Endodermal cell (in vitro differentiated cells): ENCODE measurements around the gene SCAPER. TPM values are rescaled to one million over a fixed set of nuclear protein-coding genes. Genes with fewer than 3 reads are reported as not detected.
"Not testable (repeated sequence)": the region's sequence is repeated elsewhere in the genome, so short reads cannot be mapped to it uniquely, and the experiment has no call there.

Source experiments
- DNase-seq: peaks from one replicate; pipeline ENCODE4 v3.0.0-alpha.2; 2017
- H3K27ac ChIP-seq: 2 replicates; pipeline ENCODE4 v1.5.1; 2013; ENCODE audit warnings: mild to moderate bottlenecking, low read depth, low read length, moderate library complexity
- H3K27me3 ChIP-seq: 2 replicates; pipeline ENCODE4 v1.6.1; 2013; ENCODE audit warnings: mild to moderate bottlenecking, low read length, moderate library complexity; ENCODE audit not compliant: insufficient read depth, control insufficient read depth, poor library complexity, severe bottlenecking
- H3K36me3 ChIP-seq: 2 replicates; pipeline ENCODE4 v1.7.0; 2013; ENCODE audit warnings: mild to moderate bottlenecking, low read length, moderate library complexity; ENCODE audit not compliant: control insufficient read depth, insufficient read depth
- H3K4me1 ChIP-seq: one replicate; pipeline ENCODE4 v1.7.0; 2013; ENCODE audit warnings: low read length; ENCODE audit not compliant: control insufficient read depth, insufficient read depth
- H3K4me3 ChIP-seq: 2 replicates; pipeline ENCODE4 v1.5.1; 2013; ENCODE audit warnings: mild to moderate bottlenecking, low read length, moderate library complexity
- H3K9ac ChIP-seq: 2 replicates; pipeline ENCODE4 v1.6.1; 2013; ENCODE audit warnings: mild to moderate bottlenecking, low read length, moderate library complexity; ENCODE audit not compliant: poor library complexity, severe bottlenecking; ENCODE audit errors: extremely low read depth
- H3K9me3 ChIP-seq: 2 replicates; pipeline ENCODE4 v1.6.1; 2013; ENCODE audit warnings: mild to moderate bottlenecking, low read length, moderate library complexity; ENCODE audit not compliant: control insufficient read depth
- H3K27ac Mint-ChIP-seq: 2 replicates; pipeline ENCODE4 v1.8.0; 2020; ENCODE audit warnings: mixed read lengths
- H3K27me3 Mint-ChIP-seq: 2 replicates; pipeline ENCODE4 v1.8.0; 2021; ENCODE audit warnings: mild to moderate bottlenecking, mixed read lengths; ENCODE audit not compliant: insufficient read depth
- H3K36me3 Mint-ChIP-seq: 2 replicates; pipeline ENCODE4 v1.8.0; 2020; ENCODE audit warnings: low read depth, mixed read lengths
- H3K4me1 Mint-ChIP-seq: 2 replicates; pipeline ENCODE4 v1.8.0; 2020; ENCODE audit warnings: mixed read lengths
- H3K4me3 Mint-ChIP-seq: 2 replicates; pipeline ENCODE4 v1.8.0; 2020; ENCODE audit warnings: mild to moderate bottlenecking, moderate library complexity, mixed read lengths
- H3K9me3 Mint-ChIP-seq: 2 replicates; pipeline ENCODE4 v1.8.0; 2020; ENCODE audit warnings: mild to moderate bottlenecking, mixed read lengths
- CTCF ChIP-seq: fragments of 200-600 bp; sonication (generic); conservative IDR thresholded peaks from 2 replicates; pipeline ENCODE4 v1.5.0; 2021; ENCODE audit warnings: antibody characterized with exemption, mild to moderate bottlenecking
- WGBS, 2 experiments: methylation state at CpG; one replicate each; pipeline versions ENCODE4 v1.1.5 to v1.1.7; 2013; ENCODE audit warnings: missing lambda C conversion rate in 2 of 2, mixed read lengths in 1 of 2; ENCODE audit not compliant: insufficient coverage in 1 of 2, insufficient read length in 1 of 2; 5-methylcytosine and 5-hydroxymethylcytosine counted together
- total RNA-seq, 2 donors: library from RNA; stranded (reverse); fragmentation: NEBNext Ultra II Directional in 1 of 2; extraction: Animal tissue kit (Norgen Biotek cat#: 25700) in 1 of 2; gene quantifications; 2 replicates in 1 of 2; 3 replicates in 1 of 2; pipeline ENCODE4 v1.2.1, GENCODE V29; 2021

SCAPER gene
- total RNA-seq, 2 donors from 2014 or later = 8.9 to 12.2 TPM

- H3K4me1 ChIP-seq = no peaks in the 10 kb centered on the region
- no peaks in the 10 kb centered on the region for H3K36me3 ChIP-seq
- no peak overlapping the region for H3K4me3 Mint-ChIP-seq
- no peaks in the 10 kb centered on the region for H3K9me3 Mint-ChIP-seq
- H3K4me1 Mint-ChIP-seq = peaks cover 8% of the 10 kb centered on the region
- 60 to 90% methylated on average over 2 to 3 of the region's 3 CpGs for WGBS, 2 experiments
- H3K27me3 ChIP-seq = no peaks in the 10 kb centered on the region
- no peaks in the 10 kb centered on the region for H3K36me3 Mint-ChIP-seq
- no peak for DNase-seq
- TF ChIP-seq CTCF = no peak
- no peaks in the 10 kb centered on the region for H3K9me3 ChIP-seq
- no peaks in the 10 kb centered on the region for H3K27me3 Mint-ChIP-seq
- no peak overlapping the region for H3K27ac Mint-ChIP-seq
- no peak overlapping the region for H3K4me3 ChIP-seq
- H3K9ac ChIP-seq = no peak overlapping the region
- no peak overlapping the region for H3K27ac ChIP-seq
Observed at GRCh38 chr15:76503804-76504203, 401.3 kb downstream of the SCAPER start.

GRCh38 chr15:76503121-76503520 is 402.0 kb downstream of the SCAPER start:
- H3K36me3 Mint-ChIP-seq = no peaks in the 10 kb centered on the region
- no peaks in the 10 kb centered on the region for H3K27me3 ChIP-seq
- H3K27me3 Mint-ChIP-seq = no peaks in the 10 kb centered on the region
- DNase-seq = no peak
- peaks cover 4% of the 10 kb centered on the region for H3K4me1 ChIP-seq
- H3K9ac ChIP-seq = no peak overlapping the region
- peaks cover 8% of the 10 kb centered on the region for H3K4me1 Mint-ChIP-seq
- H3K27ac Mint-ChIP-seq = no peak overlapping the region
- TF ChIP-seq CTCF = no peak
- no peaks in the 10 kb centered on the region for H3K36me3 ChIP-seq
- no peaks in the 10 kb centered on the region for H3K9me3 ChIP-seq
- H3K27ac ChIP-seq = no peak overlapping the region
- H3K4me3 ChIP-seq = no peak overlapping the region
- no peak overlapping the region for H3K4me3 Mint-ChIP-seq
- no peaks in the 10 kb centered on the region for H3K9me3 Mint-ChIP-seq

- Histone ChIP-seq H3K4me3 (no peak overlapping the region), H3K4me1 (peaks cover 6% of the 10 kb centered on the region), H3K27ac (no peak overlapping the region), H3K9me3 (no peaks in the 10 kb centered on the region), H3K9ac (no peak overlapping the region), H3K27me3 (no peaks in the 10 kb centered on the region), H3K36me3 (no peaks in the 10 kb centered on the region)
- H3K9me3 Mint-ChIP-seq = no peaks in the 10 kb centered on the region
- 82% methylated on average over 2 of the region's 3 CpGs; no CpG with 5 or more reads in 1 of the 2 experiments for WGBS, 2 experiments
- no peak for TF ChIP-seq CTCF
- DNase-seq = no peak
- H3K4me3 Mint-ChIP-seq = no peak overlapping the region
- no peaks in the 10 kb centered on the region for H3K36me3 Mint-ChIP-seq
- H3K27me3 Mint-ChIP-seq = no peaks in the 10 kb centered on the region
- no peak overlapping the region for H3K27ac Mint-ChIP-seq
- H3K4me1 Mint-ChIP-seq = peaks cover 8% of the 10 kb centered on the region
Observed at GRCh38 chr15:76502678-76503077, 402.5 kb downstream of the SCAPER start.

- H3K27ac Mint-ChIP-seq, H3K4me1 Mint-ChIP-seq, H3K9me3 ChIP-seq, DNase-seq, H3K9me3 Mint-ChIP-seq, H3K36me3 ChIP-seq, H3K36me3 Mint-ChIP-seq, H3K4me3 ChIP-seq, H3K27me3 Mint-ChIP-seq, H3K4me3 Mint-ChIP-seq, H3K27me3 ChIP-seq, H3K27ac ChIP-seq, H3K9ac ChIP-seq, H3K4me1 ChIP-seq: not testable (repeated sequence)
- WGBS, 2 experiments = 97 to 99% methylated on average over 3 to 6 of the region's 6 CpGs
Observed at GRCh38 chr15:76502185-76502584, 403.0 kb downstream of the SCAPER start.
